Muscle layer of colon (tissue), 2 donors: Measurements from ENCODE around the gene CREB3.

Experiments used
- H3K27ac ChIP-seq: one replicate; pipeline ENCODE4 v1.7.0; 2013; ENCODE audit warnings: low read depth, mild to moderate bottlenecking, low read length, moderate library complexity
- H3K27me3 ChIP-seq, 2 donors: one replicate each; pipeline ENCODE4 v1.7.0; 2013; ENCODE audit warnings: low read length in 2 of 2, mild to moderate bottlenecking in 2 of 2; ENCODE audit not compliant: insufficient read depth in 2 of 2, control insufficient read depth in 1 of 2
- H3K36me3 ChIP-seq: one replicate; pipeline ENCODE4 v1.7.0; 2013; ENCODE audit warnings: mild to moderate bottlenecking, low read length; ENCODE audit not compliant: insufficient read depth
- H3K4me1 ChIP-seq: one replicate; pipeline ENCODE4 v1.7.0; 2013; ENCODE audit warnings: mild to moderate bottlenecking, low read length; ENCODE audit not compliant: insufficient read depth
- H3K4me3 ChIP-seq, 2 donors: one replicate each; pipeline ENCODE4 v1.7.0; 2013; ENCODE audit warnings: low read length in 2 of 2, low read depth in 1 of 2, mild to moderate bottlenecking in 1 of 2, moderate library complexity in 1 of 2
- H3K9ac ChIP-seq: one replicate; pipeline ENCODE4 v1.7.0; 2013; ENCODE audit warnings: low read length
- H3K9me3 ChIP-seq: one replicate; pipeline ENCODE4 v1.7.0; 2013; ENCODE audit warnings: mild to moderate bottlenecking, low read length
- donor health status: abdominal sarcoma.
- donor health status: Adenocarcinoma of cecum.

The CREB3 gene

DNA sequence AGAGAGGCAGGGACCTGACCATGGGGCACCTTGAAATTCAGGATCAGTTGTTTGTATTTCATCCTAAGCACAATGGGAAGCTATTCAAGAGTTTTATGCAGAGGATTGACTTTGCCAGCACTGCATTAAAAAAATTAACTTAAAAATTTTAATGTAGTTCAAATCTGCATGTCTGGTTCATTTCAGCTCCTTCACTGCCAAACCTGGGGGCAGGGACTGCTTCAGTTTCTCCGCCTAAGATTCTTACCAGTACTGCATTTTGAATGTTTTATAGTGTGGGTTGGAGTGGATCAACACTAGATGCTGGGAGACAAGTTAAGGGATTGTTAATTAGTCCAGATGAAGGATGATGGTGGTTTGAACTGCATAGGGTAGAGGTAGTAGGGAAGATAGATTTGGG lies 37.3 kb downstream of the CREB3 start:
- H3K27me3 ChIP-seq, result no peaks in the 10 kb centered on the region
- H3K9ac ChIP-seq, result no peak overlapping the region
- H3K4me1 ChIP-seq, result peaks cover 22% of the 10 kb centered on the region
- H3K27ac ChIP-seq, result no peak overlapping the region
- H3K9me3 ChIP-seq, result no peaks in the 10 kb centered on the region
- no peak overlapping the region for H3K4me3 ChIP-seq
- no peaks in the 10 kb centered on the region for H3K36me3 ChIP-seq

DNA sequence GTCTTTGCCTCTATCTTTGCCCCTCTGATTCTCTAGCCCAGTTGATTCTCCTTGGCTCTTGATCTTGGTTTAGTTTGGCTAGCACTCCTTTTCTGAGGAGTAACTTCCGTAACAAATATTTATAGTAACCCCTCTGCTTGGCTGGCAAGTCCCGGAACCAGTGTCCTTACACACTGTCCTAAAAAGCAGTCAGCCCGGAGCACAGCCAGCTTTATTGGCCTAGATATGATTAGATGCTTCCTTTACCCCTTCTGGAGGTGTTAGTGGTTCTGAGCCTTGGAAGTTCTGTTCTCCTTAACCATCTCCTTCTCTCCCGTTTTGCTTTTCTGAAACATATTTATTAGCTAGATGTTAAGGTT lies 38.6 kb downstream of the CREB3 start:
- H3K9ac ChIP-seq, result no peak overlapping the region
- no peak overlapping the region for H3K27ac ChIP-seq
- H3K4me3 ChIP-seq, result no peak overlapping the region
- H3K27me3 ChIP-seq, result no peaks in the 10 kb centered on the region
- no peaks in the 10 kb centered on the region for H3K9me3 ChIP-seq
- peaks cover 22% of the 10 kb centered on the region for H3K4me1 ChIP-seq
- no peaks in the 10 kb centered on the region for H3K36me3 ChIP-seq

DNA sequence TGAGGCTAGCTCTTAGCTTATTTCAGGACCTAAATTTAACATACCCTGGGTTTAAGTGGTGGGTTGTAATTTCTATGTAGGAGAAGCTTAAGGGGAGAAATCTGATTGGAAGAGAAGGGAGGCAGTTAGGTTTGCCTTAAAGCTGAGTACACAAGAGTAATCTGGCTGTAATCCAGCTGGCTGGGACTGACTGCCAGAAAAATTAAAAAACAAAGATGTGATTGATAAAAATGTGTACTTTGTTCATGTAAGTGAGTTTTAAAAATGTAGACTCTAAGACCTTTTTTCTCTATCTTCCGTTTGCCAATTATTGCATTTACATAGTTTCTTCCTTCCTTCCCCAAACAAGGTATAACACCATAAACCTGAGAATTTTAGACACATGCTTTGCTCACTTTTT lies 39.1 kb downstream of the CREB3 start:
- H3K4me1 ChIP-seq, result peaks cover 22% of the 10 kb centered on the region
- H3K27ac ChIP-seq, result no peak overlapping the region
- H3K9me3 ChIP-seq, result no peaks in the 10 kb centered on the region
- no peaks in the 10 kb centered on the region for H3K36me3 ChIP-seq
- H3K27me3 ChIP-seq, result no peaks in the 10 kb centered on the region
- no peak overlapping the region for H3K4me3 ChIP-seq
- H3K9ac ChIP-seq, result no peak overlapping the region

DNA sequence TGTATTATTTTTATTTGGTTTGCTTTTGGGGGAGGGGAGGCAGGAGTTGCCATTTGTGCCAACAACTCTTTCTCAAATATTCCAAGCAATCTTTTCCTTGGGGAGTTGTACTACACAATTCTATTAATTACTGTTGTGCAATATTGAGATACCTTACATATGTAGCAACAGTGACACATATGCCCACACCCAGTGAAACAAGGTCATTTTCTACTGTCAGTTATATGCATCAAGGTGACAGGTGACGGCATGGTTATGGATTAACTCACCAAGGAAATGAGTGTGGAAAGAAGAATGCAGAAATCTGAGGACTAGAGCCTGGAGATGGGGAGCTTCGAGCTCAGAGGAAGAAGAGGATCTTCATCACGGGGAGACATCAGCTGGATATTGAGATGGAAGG lies 39.5 kb downstream of the CREB3 start:
- H3K27ac ChIP-seq, result no peak overlapping the region
- H3K9me3 ChIP-seq, result no peaks in the 10 kb centered on the region
- no peaks in the 10 kb centered on the region for H3K27me3 ChIP-seq
- no peak overlapping the region for H3K9ac ChIP-seq
- H3K4me1 ChIP-seq, result peaks cover 22% of the 10 kb centered on the region
- H3K36me3 ChIP-seq, result no peaks in the 10 kb centered on the region
- no peak overlapping the region for H3K4me3 ChIP-seq

DNA sequence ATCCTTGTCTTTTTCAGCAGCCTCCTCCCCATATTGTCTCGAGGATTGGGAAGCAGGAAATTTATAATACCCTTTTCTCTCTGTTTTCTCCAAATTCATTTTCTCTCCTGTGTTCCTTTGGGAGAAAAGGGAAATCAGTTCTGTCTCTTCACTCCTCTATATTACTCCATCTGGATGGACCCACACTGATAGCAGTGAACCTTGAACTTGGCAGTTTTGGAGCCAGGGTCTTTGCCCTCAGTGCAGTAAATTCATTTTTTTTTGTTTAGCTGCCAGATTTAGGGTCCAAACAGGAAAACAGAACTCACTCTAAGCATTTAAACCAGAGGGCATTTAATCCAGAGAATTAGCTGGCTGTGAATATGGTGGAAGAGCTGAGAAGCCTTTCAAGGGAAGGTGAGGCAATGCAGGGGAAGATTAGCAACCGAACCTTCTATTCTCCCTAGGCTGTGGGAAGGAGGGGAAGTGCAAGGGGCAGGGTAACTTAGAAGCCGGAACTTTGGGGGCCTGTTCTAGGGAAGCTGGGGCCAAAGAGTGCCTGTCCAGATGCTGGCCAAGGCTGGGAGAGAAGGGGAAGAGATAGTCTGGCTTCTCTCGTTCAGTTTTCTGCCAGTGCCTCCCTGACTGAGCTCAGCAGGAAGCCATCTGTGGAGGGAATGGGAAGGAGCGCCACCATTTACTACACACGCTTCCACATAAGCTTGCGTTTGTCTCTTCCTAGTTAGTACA lies 42.6 kb downstream of the CREB3 start:
- Histone ChIP-seq H3K27me3 (no peaks in the 10 kb centered on the region), H3K27ac (no peak overlapping the region), H3K9ac (no peak overlapping the region), H3K4me3 (no peak overlapping the region), H3K36me3 (no peaks in the 10 kb centered on the region), H3K9me3 (no peaks in the 10 kb centered on the region), H3K4me1 (peaks cover 20% of the 10 kb centered on the region)

DNA sequence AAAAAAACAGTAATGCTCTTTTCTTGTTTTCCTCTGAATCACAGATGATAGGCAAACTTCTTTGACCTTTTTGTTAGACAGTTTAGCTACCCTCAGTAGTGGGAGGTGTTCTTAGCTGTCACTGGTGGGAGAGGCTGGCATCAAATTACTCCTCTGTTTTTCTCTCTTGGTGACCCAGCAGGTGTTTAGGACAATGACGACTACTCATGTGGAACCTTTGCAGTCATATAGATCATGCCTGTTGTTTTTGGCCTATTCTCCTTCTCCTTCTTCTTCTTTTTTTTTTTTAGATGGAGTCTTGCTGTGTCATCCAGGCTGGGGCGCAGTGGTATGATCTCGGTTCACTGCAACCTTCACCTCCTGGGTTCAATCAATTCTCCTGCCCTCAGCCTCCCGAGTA lies 43.6 kb downstream of the CREB3 start:
- Histone ChIP-seq H3K4me3 (no peak overlapping the region), H3K27me3 (no peaks in the 10 kb centered on the region), H3K27ac (no peak overlapping the region), H3K36me3 (no peaks in the 10 kb centered on the region), H3K9ac (no peak overlapping the region), H3K9me3 (no peaks in the 10 kb centered on the region), H3K4me1 (peaks cover 10% of the 10 kb centered on the region)

DNA sequence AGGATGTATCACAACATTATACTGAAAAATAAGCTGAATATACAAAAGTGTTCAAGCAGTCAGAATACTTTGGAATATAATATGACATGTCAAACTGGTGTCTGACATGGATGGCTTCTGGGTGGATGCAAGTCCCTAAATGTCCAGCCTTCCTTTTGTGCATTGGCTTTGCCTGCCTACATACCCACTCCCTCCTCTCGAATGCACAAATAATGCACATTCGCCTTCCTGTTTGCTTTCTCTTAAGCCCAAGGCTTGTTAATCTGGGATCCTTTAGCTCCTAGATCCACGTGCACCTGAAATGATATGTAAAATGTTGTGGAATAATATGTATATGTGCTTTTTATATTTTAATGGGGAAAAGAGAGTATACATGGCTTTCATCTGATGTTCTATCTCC lies 46.0 kb downstream of the CREB3 start:
- H3K9me3 ChIP-seq, result no peaks in the 10 kb centered on the region
- no peaks in the 10 kb centered on the region for H3K4me1 ChIP-seq
- H3K27me3 ChIP-seq, result no peaks in the 10 kb centered on the region
- no peak overlapping the region for H3K4me3 ChIP-seq
- H3K36me3 ChIP-seq, result no peaks in the 10 kb centered on the region
- H3K9ac ChIP-seq, result no peak overlapping the region
- no peak overlapping the region for H3K27ac ChIP-seq

DNA sequence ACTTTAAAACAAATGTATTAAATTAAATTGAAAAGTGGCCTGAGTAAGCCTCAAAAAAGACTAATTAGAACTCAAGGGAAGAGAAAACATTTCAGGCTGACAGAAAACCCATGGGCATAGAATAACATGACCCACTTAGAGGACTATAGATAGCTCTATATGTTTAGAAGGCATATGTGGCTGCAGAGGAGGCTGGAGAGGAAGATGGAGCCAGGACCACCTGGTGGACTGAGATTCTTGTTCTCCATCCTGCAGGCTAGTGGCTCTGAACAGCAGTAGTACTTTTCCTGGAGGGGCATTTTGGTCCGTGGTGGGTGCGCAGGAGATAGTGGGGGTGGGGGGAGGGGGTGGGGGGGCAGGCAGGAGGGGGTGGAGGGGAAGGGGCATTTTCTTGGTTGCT lies 48.6 kb downstream of the CREB3 start:
- no peak overlapping the region for H3K4me3 ChIP-seq
- no peaks in the 10 kb centered on the region for H3K9me3 ChIP-seq
- no peaks in the 10 kb centered on the region for H3K36me3 ChIP-seq
- H3K9ac ChIP-seq, result no peak overlapping the region
- no peaks in the 10 kb centered on the region for H3K27me3 ChIP-seq
- H3K4me1 ChIP-seq, result no peaks in the 10 kb centered on the region
- H3K27ac ChIP-seq, result no peak overlapping the region

DNA sequence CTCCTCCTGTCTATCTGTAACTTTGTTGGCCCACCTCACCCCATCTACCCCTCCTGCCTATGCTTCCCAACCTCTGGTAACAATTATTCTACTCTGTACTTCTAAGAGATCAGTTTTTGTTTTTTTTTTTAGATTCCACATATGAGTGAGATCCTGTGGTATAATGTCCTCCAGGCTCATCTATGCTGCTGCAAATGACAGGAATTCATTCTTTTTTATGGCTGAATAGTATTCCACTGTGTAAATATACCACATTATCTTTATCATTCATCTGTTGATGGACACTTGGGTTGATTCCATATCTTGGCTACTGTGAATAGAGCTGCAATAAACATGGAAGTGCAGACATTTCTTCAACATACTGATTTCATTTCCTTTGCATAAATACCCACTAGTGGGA lies 51.0 kb downstream of the CREB3 start:
- Histone ChIP-seq H3K36me3 (no peaks in the 10 kb centered on the region), H3K27me3 (no peaks in the 10 kb centered on the region), H3K4me3 (no peak overlapping the region), H3K4me1 (no peaks in the 10 kb centered on the region), H3K9ac (no peak overlapping the region), H3K9me3 (no peaks in the 10 kb centered on the region), H3K27ac (no peak overlapping the region)
